Measurements from ENCODE around the gene TRH.
A peak's percentile ranks its signal among the peaks of the same experiment; 100 is the strongest.
"Not testable (repeated sequence)": the region's sequence is repeated elsewhere in the genome, so short reads cannot be mapped to it uniquely, and the experiment has no call there.

The TRH gene

GRCh38 chr3:130012108-130012507 is 37.6 kb downstream of the TRH start:
- not testable (repeated sequence) for DNase-seq

GRCh38 chr3:130013246-130013645 is 38.7 kb downstream of the TRH start:
- not testable (repeated sequence) for DNase-seq

- DNase-seq, result no peak
Observed at GRCh38 chr3:130014526-130014925, 40.0 kb downstream of the TRH start.

GRCh38 chr3:130017661-130018060 is 43.1 kb downstream of the TRH start:
- not testable (repeated sequence) for DNase-seq

GRCh38 chr3:130026146-130026829 is 51.8 kb downstream of the TRH start:
- peak in 3 of 4 experiments; percentile 4 to 5 (median 4) for DNase-seq

- not testable (repeated sequence) for DNase-seq
Observed at GRCh38 chr3:130027437-130027836, 52.9 kb downstream of the TRH start.
